ENCODE results near the gene LINC01488. TPM values are rescaled to one million over a fixed set of nuclear protein-coding genes. Genes with fewer than 3 reads are reported as not detected.

Gene LINC01488
- total RNA-seq, 1 experiment from 2014 or later, result not detected

- DNase-seq (ENCODE audit: low read depth), result no peak
Observed at GRCh38 chr11:69491071-69492031, 9.9 kb downstream of the LINC01488 start.

DNA sequence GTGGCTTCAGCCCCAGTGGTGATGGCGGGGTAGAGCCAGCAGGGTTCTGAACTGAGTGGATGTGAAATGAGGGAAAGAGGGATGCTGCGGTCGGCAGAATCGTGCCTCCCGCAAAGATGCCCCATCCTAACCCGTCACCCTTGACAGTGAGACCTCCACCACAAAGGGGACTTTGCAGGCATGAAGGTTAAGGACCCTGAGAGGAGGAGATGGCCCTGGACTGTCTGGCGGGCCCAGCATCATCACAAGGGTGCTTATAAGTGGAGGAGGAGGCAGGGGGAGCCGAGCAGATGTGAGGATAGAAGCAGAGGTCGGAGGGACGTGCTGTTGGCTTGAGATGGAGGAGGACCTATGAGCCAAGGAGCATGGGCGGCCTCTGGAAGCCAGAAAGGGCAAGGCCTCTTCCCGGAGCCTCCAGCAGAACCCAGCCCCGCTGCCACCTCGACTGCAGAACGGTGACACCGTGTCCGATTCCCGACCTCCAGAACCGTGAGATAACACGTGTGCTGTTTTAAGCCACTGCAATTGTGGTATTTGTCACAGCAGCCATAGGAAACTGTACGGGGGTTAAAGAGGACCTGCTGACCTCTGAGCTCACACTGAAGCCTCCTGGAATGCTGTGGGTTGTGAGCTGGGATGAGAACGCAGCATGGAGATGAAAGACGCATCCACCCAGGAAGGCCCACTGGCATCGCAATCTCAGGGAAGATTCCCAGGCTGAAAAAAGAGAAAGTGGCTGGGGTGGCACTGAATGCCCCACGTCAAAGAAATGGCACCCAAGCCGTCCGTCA, 10.9 kb downstream of the LINC01488 start:
- no peak for DNase-seq (ENCODE audit: low read depth)

DNA sequence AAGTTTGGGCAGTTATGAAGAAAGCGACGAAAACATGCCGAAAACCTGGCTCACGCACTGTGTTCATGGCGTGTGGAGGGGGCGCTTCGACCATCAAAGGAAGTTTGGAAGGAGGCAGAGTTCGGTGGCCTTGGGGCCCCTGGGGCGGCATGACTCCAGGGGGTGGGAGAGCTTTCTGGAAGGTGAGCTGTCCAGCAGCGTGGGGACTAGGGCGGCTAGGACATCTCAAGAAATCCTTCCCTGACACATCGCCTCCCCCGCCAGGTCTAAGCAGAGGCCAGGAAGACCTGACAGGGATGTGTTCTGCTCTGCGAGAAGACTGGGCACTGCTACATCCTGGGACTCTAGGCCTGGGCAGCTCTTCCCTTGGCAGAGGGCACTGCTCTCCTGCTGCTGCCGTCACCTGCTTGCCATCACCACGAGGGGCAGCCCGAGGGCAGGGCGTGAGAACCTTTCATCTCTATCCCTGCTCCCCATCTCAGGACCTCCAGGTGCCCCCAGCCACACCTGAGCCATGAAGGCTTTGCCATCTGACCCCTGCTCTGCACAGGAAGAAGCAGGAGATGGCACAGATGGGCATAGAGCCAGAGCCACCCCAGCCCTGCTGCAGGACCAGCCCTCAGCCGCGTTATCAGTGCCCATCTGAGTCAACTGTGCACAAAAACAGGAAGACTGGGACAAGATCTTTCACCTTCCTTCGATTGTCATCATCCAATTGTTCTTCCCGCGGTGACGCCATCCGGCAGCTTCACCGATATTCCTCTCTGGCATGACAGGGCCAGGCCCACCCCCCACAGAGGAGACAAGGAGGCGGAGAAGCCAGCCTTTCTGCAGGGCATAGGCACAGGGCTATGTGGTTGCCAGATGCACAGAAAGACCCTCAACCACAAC, 12.7 kb downstream of the LINC01488 start:
- no peak for DNase-seq (ENCODE audit: low read depth)

- DNase-seq (ENCODE audit: low read depth), result no peak
Observed at GRCh38 chr11:69494851-69495250, 13.4 kb downstream of the LINC01488 start.

GRCh38 chr11:69495441-69496201, 14.2 kb downstream of the LINC01488 start:
- DNase-seq (ENCODE audit: low read depth), result no peak

DNA sequence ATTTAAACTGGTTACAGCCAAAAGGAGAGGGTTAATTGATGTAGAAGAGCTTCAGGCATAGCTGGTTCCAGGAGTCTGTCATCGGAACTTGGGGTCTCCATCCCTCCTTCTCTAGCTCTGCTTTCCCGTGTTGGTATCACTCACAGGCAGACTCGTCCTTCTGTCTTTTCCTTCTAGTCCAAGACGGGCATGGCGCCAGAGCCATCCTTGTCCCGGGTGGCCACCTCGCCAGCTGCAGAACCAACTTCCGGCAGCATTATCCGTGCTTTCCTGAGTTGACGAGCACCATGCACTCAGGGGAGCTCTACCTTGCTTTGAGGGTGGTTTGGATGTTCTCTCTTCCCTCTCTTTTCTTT, 14.7 kb downstream of the LINC01488 start:
- no peak for DNase-seq (ENCODE audit: low read depth)

- DNase-seq (ENCODE audit: low read depth), result no peak
Observed at GRCh38 chr11:69496631-69497220, 15.3 kb downstream of the LINC01488 start.

DNA sequence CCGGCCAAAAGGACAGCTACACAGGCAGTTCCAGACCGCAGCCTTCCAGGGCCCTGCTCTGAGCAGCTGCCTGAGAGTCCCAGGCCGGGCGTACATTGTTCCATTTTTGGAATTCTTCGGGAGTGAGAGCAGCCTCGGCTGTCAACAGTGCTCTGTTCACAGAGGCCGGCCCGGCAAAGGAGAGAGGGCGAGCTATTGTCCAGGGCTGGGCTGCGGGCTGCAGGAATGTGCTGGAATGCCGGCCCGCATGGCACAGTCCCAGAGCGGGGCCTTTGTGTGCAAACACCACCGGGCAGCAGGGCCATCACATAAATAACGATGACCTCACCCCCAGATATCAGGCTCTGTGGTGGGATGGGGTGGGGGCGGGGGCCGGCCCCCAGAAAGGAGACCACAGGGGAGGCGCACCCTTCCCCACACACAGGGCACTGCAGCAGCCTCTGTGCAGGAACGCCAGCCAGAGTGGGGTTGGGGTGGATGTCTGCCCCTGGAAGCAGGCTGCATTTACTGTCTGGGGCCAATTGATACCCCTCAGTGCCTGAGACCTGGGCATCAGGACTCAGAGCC, 15.8 kb downstream of the LINC01488 start:
- peak; percentile 97 for DNase-seq (ENCODE audit: low read depth)

- DNase-seq (ENCODE audit: low read depth), result no peak
Observed at GRCh38 chr11:69498614-69499175, 17.2 kb downstream of the LINC01488 start.

DNA sequence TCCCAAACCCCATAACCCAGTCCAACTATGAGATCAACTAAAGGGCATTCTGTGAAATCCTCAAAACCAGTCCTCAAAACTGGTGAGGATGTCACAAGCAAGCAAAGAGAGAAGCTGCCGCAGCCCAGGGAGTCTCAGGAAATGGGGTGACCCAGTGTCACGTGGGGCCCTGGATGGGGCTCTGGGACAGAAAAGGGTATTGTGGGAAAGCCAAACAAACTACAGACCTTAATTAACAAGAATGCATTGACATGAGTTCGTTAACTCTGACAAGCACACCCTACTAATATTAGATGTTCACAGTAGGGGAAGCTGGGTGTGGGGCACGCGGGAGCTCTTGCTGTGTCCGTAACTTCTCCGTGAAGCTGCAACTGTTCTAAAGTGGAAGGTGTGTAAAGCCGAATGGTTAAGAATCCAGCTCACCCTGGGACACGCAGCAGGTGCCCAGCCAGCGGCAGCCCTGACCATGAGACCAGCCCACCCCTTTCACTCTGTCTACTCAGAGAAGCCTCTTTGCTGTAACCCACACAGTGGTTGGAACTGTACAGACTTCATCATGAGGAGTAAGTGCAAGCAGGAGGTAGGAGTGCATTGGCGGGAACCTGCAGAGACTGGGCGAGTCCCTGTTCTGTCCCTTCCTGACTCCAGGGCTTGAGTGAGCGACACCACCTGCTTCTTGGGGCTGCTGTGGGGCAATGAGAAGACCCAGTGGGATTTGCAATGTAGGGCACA, 17.9 kb downstream of the LINC01488 start:
- DNase-seq (ENCODE audit: low read depth), result no peak

DNA sequence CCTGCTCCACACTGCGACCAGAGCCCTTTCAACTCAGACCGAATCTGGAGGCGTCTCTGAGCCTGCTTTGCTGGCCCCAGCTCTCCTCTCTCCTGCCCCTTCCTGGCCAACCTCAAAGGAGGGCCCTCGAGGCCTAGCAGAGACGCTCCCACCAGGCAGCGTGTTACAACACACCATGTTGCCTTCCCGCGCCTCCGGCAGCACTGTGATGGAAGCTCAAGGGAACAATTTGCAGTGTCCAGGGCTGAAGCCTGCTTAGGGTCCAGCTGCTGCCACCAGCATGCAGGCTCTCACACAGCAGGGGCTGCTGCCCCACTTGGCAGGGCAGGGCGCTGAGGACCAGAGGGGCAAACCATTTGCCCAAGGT, 18.4 kb downstream of the LINC01488 start:
- DNase-seq (ENCODE audit: low read depth), result no peak

DNA sequence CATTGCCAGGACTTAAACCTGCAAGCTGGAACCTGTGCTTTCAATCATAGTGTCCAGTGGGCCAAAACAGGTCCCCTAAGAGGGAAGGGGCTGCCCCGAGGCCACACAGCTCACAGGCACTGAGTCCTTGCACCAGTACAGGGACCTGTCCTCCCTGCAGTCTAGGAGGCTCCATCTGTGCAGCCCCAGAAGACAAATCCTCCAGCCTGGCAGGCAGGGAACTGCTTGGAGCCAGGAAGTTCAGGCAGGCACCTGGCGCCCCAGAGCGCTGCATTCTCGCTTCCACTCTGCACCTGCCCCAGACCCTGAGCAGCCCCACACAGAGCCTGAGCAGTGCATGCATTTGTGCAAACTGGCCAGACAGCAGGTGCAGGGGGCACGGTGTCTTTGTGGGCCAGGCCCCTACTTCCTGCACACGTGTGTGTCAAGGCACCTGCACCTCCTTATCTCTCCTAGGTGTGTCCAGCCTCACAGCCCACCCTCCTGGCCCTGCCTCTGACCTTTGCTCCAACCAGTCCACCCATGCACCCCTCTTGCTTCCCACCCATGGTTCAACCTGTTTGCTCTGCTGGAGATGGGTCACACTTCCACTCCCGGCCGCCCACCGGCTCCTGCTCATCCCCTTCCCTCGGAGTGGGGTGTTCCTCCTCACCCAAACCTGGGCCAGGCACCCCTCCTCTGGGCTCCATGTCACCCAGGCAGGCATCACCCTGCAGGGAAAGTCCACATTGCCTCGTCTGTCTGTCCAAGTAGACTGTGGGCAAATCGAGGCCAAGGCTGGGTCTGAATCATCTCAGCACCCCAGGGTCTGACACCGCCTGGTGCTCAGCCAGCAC, 19.0 kb downstream of the LINC01488 start:
- no peak for DNase-seq (ENCODE audit: low read depth)

GRCh38 chr11:69501121-69501489, 19.6 kb downstream of the LINC01488 start:
- DNase-seq (ENCODE audit: low read depth), result no peak

GRCh38 chr11:69501891-69502860, 20.7 kb downstream of the LINC01488 start:
- no peak for DNase-seq (ENCODE audit: low read depth)

- DNase-seq (ENCODE audit: low read depth), result no peak
Observed at GRCh38 chr11:69504127-69504526, 22.7 kb downstream of the LINC01488 start.

- no peak for DNase-seq (ENCODE audit: low read depth)
Observed at GRCh38 chr11:69504576-69505335, 23.3 kb downstream of the LINC01488 start.

Measured in HT1080 (cell line).